ENCODE results near the gene SAV1. TPM values are rescaled to one million over a fixed set of nuclear protein-coding genes. Genes with fewer than 3 reads are reported as not detected.

Gene SAV1
- total RNA-seq, 1 experiment from 2014 or later, result 66.2 TPM

DNA sequence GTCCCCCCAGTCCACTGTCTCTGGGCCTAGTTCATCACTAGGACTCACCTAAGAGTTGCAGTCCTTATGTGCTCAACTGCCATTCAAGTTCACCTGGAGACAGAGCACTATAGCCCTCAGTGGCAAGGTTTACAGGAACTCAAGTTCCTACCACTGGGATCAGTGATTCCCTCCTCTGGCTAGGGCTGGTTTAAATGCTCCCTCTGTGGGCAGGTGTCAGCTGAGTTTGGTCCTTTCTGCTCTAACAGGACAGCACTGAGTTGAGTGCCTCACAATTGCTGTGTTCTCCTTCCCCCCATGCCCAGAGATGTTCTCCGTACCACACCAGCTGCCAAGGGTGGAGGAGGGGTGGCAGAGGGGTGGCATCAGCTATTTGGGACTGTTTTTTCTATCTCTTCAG, 20.8 kb upstream of the SAV1 start:
- DNase-seq, result no peak

DNA sequence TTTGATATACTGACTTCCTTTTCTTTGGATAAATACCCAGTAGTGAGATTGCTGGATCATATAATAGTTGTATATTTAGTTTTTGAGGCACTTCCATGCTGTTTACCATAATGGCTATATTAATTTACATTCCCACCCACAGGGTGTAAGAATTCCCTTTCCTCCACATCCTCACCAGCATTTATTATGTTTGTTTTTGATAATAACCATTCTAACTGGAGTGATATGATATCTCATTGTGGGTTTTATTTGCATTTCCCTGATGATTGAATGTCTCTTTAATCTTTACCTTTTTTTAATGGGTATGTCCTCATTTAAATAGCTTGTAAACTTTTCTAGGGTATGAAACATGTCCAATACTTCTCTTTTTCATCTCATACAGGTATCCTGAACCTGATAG, 11.6 kb upstream of the SAV1 start:
- ATAC-seq (no peak), DNase-seq (no peak)
- POLR2A ChIA-PET (ENCODE audit: unreplicated experiment), result interaction anchor here (0.7 kb wide), 1 partner anchor 89 kb away, joined by 3 read pairs; no protein-coding TSS in a partner anchor
- intact Hi-C loops (cut with micrococcal nuclease), result loop anchor here (5.0 kb wide), 2 partner anchors 33 to 183 kb away; no protein-coding TSS in a partner anchor
- no peak overlapping the region for H3K9ac ChIP-seq (ENCODE audit: low read length)
- CTCF ChIA-PET, result no interaction called here
- no peaks in the 10 kb centered on the region for H4K20me1 ChIP-seq (ENCODE audit: low read length)
- TF ChIP-seq, protein P1, sequence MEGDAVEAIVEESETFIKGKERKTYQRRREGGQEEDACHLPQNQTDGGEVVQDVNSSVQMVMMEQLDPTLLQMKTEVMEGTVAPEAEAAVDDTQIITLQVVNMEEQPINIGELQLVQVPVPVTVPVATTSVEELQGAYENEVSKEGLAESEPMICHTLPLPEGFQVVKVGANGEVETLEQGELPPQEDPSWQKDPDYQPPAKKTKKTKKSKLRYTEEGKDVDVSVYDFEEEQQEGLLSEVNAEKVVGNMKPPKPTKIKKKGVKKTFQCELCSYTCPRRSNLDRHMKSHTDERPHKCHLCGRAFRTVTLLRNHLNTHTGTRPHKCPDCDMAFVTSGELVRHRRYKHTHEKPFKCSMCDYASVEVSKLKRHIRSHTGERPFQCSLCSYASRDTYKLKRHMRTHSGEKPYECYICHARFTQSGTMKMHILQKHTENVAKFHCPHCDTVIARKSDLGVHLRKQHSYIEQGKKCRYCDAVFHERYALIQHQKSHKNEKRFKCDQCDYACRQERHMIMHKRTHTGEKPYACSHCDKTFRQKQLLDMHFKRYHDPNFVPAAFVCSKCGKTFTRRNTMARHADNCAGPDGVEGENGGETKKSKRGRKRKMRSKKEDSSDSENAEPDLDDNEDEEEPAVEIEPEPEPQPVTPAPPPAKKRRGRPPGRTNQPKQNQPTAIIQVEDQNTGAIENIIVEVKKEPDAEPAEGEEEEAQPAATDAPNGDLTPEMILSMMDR (conservative IDR thresholded peaks at IDR 0.05; ENCODE audit: low read depth, low read length), result no peak
- no peak for TF ChIP-seq EZH2phosphoT487 (IDR thresholded peaks at IDR 0.05; ENCODE audit: borderline replicate concordance, low read length)
- no peaks in the 10 kb centered on the region for H3K36me3 ChIP-seq (ENCODE audit: low read depth, low read length)
- no peak overlapping the region for H3K27ac ChIP-seq (ENCODE audit: low read length)
- H3K4me3 ChIP-seq (ENCODE audit: low read length), result no peak overlapping the region
- H2AFZ ChIP-seq (ENCODE audit: low read length), result no peak overlapping the region
- no peak overlapping the region for H3K4me2 ChIP-seq (ENCODE audit: low read length)
- H3K4me1 ChIP-seq (ENCODE audit: insufficient read depth, low read length), result peaks cover 44% of the 10 kb centered on the region
- H3K9me2 ChIP-seq (replicated peaks; ENCODE audit: low read length), result no peaks in the 10 kb centered on the region; the same call in 1 of the 2 replicates
- no peaks in the 10 kb centered on the region for H3K27me3 ChIP-seq (ENCODE audit: low read length)
- no TSS peak for BruUV-seq (replicated peaks)
- H3F3A ChIP-seq (ENCODE audit: low read length, unreplicated experiment), result no peaks in the 10 kb centered on the region
- H3K9me3 ChIP-seq (ENCODE audit: low read length), result no peaks in the 10 kb centered on the region
- no peaks in the 10 kb centered on the region for H3K79me2 ChIP-seq (ENCODE audit: low read length)

More for the DNA sequence above, 20.8 kb upstream of the SAV1 start:
- TF ChIP-seq EZH2 (IDR thresholded peaks at IDR 0.05; ENCODE audit: low read length, unreplicated experiment) (no peak), EZH2phosphoT487 (IDR thresholded peaks at IDR 0.05; ENCODE audit: borderline replicate concordance, low read length) (no peak)
- TF ChIP-seq, protein P1 (conservative IDR thresholded peaks at IDR 0.05; ENCODE audit: low read depth, low read length), result no peak
- H3F3A ChIP-seq (ENCODE audit: low read length, unreplicated experiment), result no peaks in the 10 kb centered on the region
- ChIA-PET CTCF (no interaction called here), POLR2A (ENCODE audit: unreplicated experiment) (no interaction called here)
- H3K9ac ChIP-seq (ENCODE audit: low read length), result no peak overlapping the region
- H3K4me2 ChIP-seq (ENCODE audit: low read length), result no peak overlapping the region
- H3K79me2 ChIP-seq (ENCODE audit: low read length), result no peaks in the 10 kb centered on the region
- H3K9me3 ChIP-seq (ENCODE audit: low read length), result no peaks in the 10 kb centered on the region
- peak; percentile 27; the same call in 1 of the 2 replicates for ATAC-seq
- H3K9me2 ChIP-seq (replicated peaks; ENCODE audit: low read length), result no peaks in the 10 kb centered on the region
- intact Hi-C loops (cut with micrococcal nuclease), result no loop called here
- no peak overlapping the region for H3K27ac ChIP-seq (ENCODE audit: low read length)
- H3K4me1 ChIP-seq (ENCODE audit: insufficient read depth, low read length), result no peaks in the 10 kb centered on the region
- no TSS peak for BruUV-seq (replicated peaks)
- H4K20me1 ChIP-seq (ENCODE audit: low read length), result no peaks in the 10 kb centered on the region
- H3K27me3 ChIP-seq (ENCODE audit: low read length), result no peaks in the 10 kb centered on the region
- H3K36me3 ChIP-seq (ENCODE audit: low read depth, low read length), result no peaks in the 10 kb centered on the region
- no peak overlapping the region for H3K4me3 ChIP-seq (ENCODE audit: low read length)
- no peak overlapping the region for H2AFZ ChIP-seq (ENCODE audit: low read length)

DNA sequence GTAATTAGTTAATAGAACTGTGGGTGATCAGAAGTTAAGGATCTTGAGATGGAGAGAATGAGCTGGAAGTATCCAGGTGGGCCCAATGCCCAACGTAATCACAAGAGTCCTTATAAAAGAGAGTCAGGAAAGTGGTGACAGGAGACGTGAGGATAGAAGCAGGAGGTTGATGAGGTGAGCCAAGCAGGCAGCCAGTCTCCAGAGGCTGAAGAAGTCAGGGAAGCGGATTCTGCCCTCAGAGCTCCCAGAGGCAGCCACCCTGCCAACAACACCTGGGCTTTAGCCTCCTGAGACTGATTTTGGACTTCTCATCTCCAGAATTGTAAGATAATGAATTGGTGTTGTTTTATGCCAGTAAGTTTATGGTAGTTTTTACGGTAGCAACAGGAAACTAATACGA, 10.1 kb upstream of the SAV1 start:
- TF ChIP-seq EZH2 (IDR thresholded peaks at IDR 0.05; ENCODE audit: low read length, unreplicated experiment) (no peak), EZH2phosphoT487 (IDR thresholded peaks at IDR 0.05; ENCODE audit: borderline replicate concordance, low read length) (no peak)
- TF ChIP-seq, protein P1 (conservative IDR thresholded peaks at IDR 0.05; ENCODE audit: low read depth, low read length), result no peak
- DNase-seq (no peak), ATAC-seq (peak; percentile 6)
- Histone ChIP-seq H2AFZ (ENCODE audit: low read length) (no peak overlapping the region), H3K27me3 (ENCODE audit: low read length) (no peaks in the 10 kb centered on the region), H4K20me1 (ENCODE audit: low read length) (no peaks in the 10 kb centered on the region), H3K79me2 (ENCODE audit: low read length) (no peaks in the 10 kb centered on the region), H3K9ac (ENCODE audit: low read length) (no peak overlapping the region), H3K4me2 (ENCODE audit: low read length) (peak overlapping the region; percentile 77), H3K4me1 (ENCODE audit: insufficient read depth, low read length) (peaks cover 44% of the 10 kb centered on the region), H3K9me3 (ENCODE audit: low read length) (no peaks in the 10 kb centered on the region), H3K27ac (ENCODE audit: low read length) (peak overlapping the region; percentile 80), H3K36me3 (ENCODE audit: low read depth, low read length) (no peaks in the 10 kb centered on the region), H3K9me2 (replicated peaks; ENCODE audit: low read length) (no peaks in the 10 kb centered on the region; the same call in 1 of the 2 replicates), H3F3A (ENCODE audit: low read length, unreplicated experiment) (no peaks in the 10 kb centered on the region), H3K4me3 (ENCODE audit: low read length) (peak overlapping the region; percentile 54; the same call in 1 of the 2 replicates)
- intact Hi-C loops (cut with micrococcal nuclease), result loop anchor here (5.0 kb wide), 2 partner anchors 34 to 184 kb away; no protein-coding TSS in a partner anchor
- ChIA-PET POLR2A (ENCODE audit: unreplicated experiment) (interaction anchor here (0.6 to 1.4 kb wide), 3 partner anchors 10 to 51 kb away, joined by 3 to 6 read pairs (median 5); partner anchors contain the start of gene SAV1), CTCF (interaction anchor here (0.9 to 1.1 kb wide), 4 partner anchors 10 to 815 kb away, joined by 3 to 7 read pairs (median 4); partner anchors contain the start of gene SAV1)
- BruUV-seq (replicated peaks), result no TSS peak

Data from PC-3 (cell line).